ENCODE measurements around the gene ZNF398.
A peak's percentile ranks its signal among the peaks of the same experiment; 100 is the strongest.

The ZNF398 gene

GRCh38 chr7:149104749-149105148 lies 42.5 kb upstream of the ZNF398 start:
- DNase-seq (ENCODE audit: low read depth, low spot score) = no peak
- no peak for TF ChIP-seq CTCF (IDR thresholded peaks at IDR 0.05; ENCODE audit: low read depth, low read length)
- in situ Hi-C loops (cut with HindIII; ENCODE audit: low sequenced_read_pairs) = no loop called here

GRCh38 chr7:149109969-149110368 lies 37.3 kb upstream of the ZNF398 start:
- in situ Hi-C loops (cut with HindIII; ENCODE audit: low sequenced_read_pairs) = no loop called here
- no peak for TF ChIP-seq CTCF (IDR thresholded peaks at IDR 0.05; ENCODE audit: low read depth, low read length)

More at GRCh38 chr7:149104749-149105148, 42.5 kb upstream of the ZNF398 start:
- no peak overlapping the region for H3K4me3 ChIP-seq (ENCODE audit: low read depth, low read length)

GRCh38 chr7:149125189-149125862 lies 21.9 kb upstream of the ZNF398 start:
- TF ChIP-seq CTCF (IDR thresholded peaks at IDR 0.05; ENCODE audit: low read depth, low read length) = no peak
- in situ Hi-C loops (cut with HindIII; ENCODE audit: low sequenced_read_pairs) = no loop called here
- DNase-seq (ENCODE audit: low read depth, low spot score) = peak; percentile 17
- H3K4me3 ChIP-seq (ENCODE audit: low read depth, low read length) = peak overlapping the region; percentile 75

More at GRCh38 chr7:149109969-149110368, 37.3 kb upstream of the ZNF398 start:
- DNase-seq (ENCODE audit: low read depth, low spot score) = no peak
- no peak overlapping the region for H3K4me3 ChIP-seq (ENCODE audit: low read depth, low read length)

- in situ Hi-C loops (cut with HindIII; ENCODE audit: low sequenced_read_pairs) = no loop called here
- H3K4me3 ChIP-seq (ENCODE audit: low read depth, low read length) = peak within 1 kb of the TSS; percentile 75
- peak; percentile 84 for TF ChIP-seq CTCF (IDR thresholded peaks at IDR 0.05; ENCODE audit: low read depth, low read length)
- DNase-seq (ENCODE audit: low read depth, low spot score) = peak; percentile 92
Observed at GRCh38 chr7:149125863-149126661, 21.2 kb upstream of the ZNF398 start, which contains the start of gene ZNF425. TSS of gene ZNF425 (minus strand) at chr7:149126324. CDS start at chr7:149126213, 111 bp downstream.

- peak; percentile 42 for DNase-seq (ENCODE audit: low read depth, low spot score)
- no peak for TF ChIP-seq CTCF (IDR thresholded peaks at IDR 0.05; ENCODE audit: low read depth, low read length)
- H3K4me3 ChIP-seq (ENCODE audit: low read depth, low read length) = peak overlapping the region; percentile 75
- in situ Hi-C loops (cut with HindIII; ENCODE audit: low sequenced_read_pairs) = no loop called here
Observed at GRCh38 chr7:149126662-149127266, 20.5 kb upstream of the ZNF398 start.

GRCh38 chr7:149130572-149131198 lies 16.6 kb upstream of the ZNF398 start:
- H3K4me3 ChIP-seq (ENCODE audit: low read depth, low read length) = no peak overlapping the region
- in situ Hi-C loops (cut with HindIII; ENCODE audit: low sequenced_read_pairs) = no loop called here
- no peak for TF ChIP-seq CTCF (IDR thresholded peaks at IDR 0.05; ENCODE audit: low read depth, low read length)
- DNase-seq (ENCODE audit: low read depth, low spot score) = no peak
